GM12891 (cell line): ENCODE data around the gene HORMAD2.

ENCODE experiments used
- DNase-seq: peaks from one replicate; pipeline ENCODE4 v3.0.0; 2011; ENCODE audit warnings: low spot score; ENCODE audit not compliant: insufficient read length
- FAIRE-seq: peaks from 2 replicates; lab custom pipeline; 2011; peaks lifted over from hg19 to GRCh38; lab: Jason Lieb, UNC
- PAX5 ChIP-seq: IDR thresholded peaks from 2 replicates; pipeline ENCODE4 v1.6.1; 2011; ENCODE audit warnings: low read length, moderate library complexity, mild to moderate bottlenecking; ENCODE audit not compliant: insufficient read depth, severe bottlenecking
- POLR2A ChIP-seq: IDR thresholded peaks from 2 replicates; pipeline ENCODE4 v1.6.1; 2011; ENCODE audit warnings: low read depth, low read length, control low read depth
- POLR2AphosphoS5 ChIP-seq: IDR thresholded peaks from 2 replicates; pipeline ENCODE4 v1.6.1; 2011; ENCODE audit warnings: low read depth, low read length, control low read depth
- POU2F2 ChIP-seq: IDR thresholded peaks from 2 replicates; pipeline ENCODE4 v1.6.1; 2011; ENCODE audit warnings: low read depth, mild to moderate bottlenecking, control low read depth, low read length, moderate library complexity
- SPI1 ChIP-seq: IDR thresholded peaks from 2 replicates; pipeline ENCODE4 v1.6.1; 2011; ENCODE audit warnings: low read depth, low read length, control low read depth
- TAF1 ChIP-seq: IDR thresholded peaks from 2 replicates; pipeline ENCODE4 v1.6.1; 2011; ENCODE audit warnings: low read depth, low read length, control low read depth

The HORMAD2 gene

GRCh38 chr22:30204742-30205111 is 124.5 kb downstream of the HORMAD2 start:
- no peak for DNase-seq
- no peak for FAIRE-seq

GRCh38 chr22:30205281-30206115 is 125.2 kb downstream of the HORMAD2 start:
- DNase-seq (no peak), FAIRE-seq (no peak)
- no peak for TF ChIP-seq POU2F2
- TF ChIP-seq SPI1: no peak
- TF ChIP-seq PAX5: no peak
- no peak for TF ChIP-seq POLR2AphosphoS5
- no peak for TF ChIP-seq POLR2A
- no peak for TF ChIP-seq TAF1

More at GRCh38 chr22:30204742-30205111, 124.5 kb downstream of the HORMAD2 start:
- TF ChIP-seq SPI1 (no peak), POLR2A (no peak), POU2F2 (no peak), POLR2AphosphoS5 (no peak), PAX5 (no peak), TAF1 (no peak)

GRCh38 chr22:30206944-30207343 is 126.7 kb downstream of the HORMAD2 start:
- DNase-seq (no peak), FAIRE-seq (no peak)
- TF ChIP-seq POLR2A (no peak), SPI1 (no peak), TAF1 (no peak), PAX5 (no peak)

- no peak for DNase-seq
Measured at GRCh38 chr22:30208631-30209603, 128.7 kb downstream of the HORMAD2 start.

GRCh38 chr22:30209642-30210041 is 129.4 kb downstream of the HORMAD2 start:
- DNase-seq (no peak), FAIRE-seq (no peak)
- TF ChIP-seq POU2F2 (no peak), SPI1 (no peak), TAF1 (no peak), POLR2AphosphoS5 (no peak), POLR2A (no peak), PAX5 (no peak)

More at GRCh38 chr22:30208631-30209603, 128.7 kb downstream of the HORMAD2 start:
- FAIRE-seq: no peak
- TF ChIP-seq POLR2AphosphoS5 (no peak), POU2F2 (no peak), SPI1 (no peak)

GRCh38 chr22:30210235-30210909 is 130.1 kb downstream of the HORMAD2 start:
- no peak for FAIRE-seq
- no peak for DNase-seq

GRCh38 chr22:30211124-30211820 is 131.0 kb downstream of the HORMAD2 start:
- no peak for DNase-seq
- no peak for FAIRE-seq
- no peak for TF ChIP-seq PAX5
- TF ChIP-seq POLR2A: no peak
- TF ChIP-seq SPI1: no peak
- TF ChIP-seq POU2F2: no peak
- TF ChIP-seq TAF1: no peak
- TF ChIP-seq POLR2AphosphoS5: no peak

More at GRCh38 chr22:30210235-30210909, 130.1 kb downstream of the HORMAD2 start:
- no peak for TF ChIP-seq SPI1
- no peak for TF ChIP-seq TAF1
- no peak for TF ChIP-seq POU2F2
- TF ChIP-seq PAX5: no peak
- TF ChIP-seq POLR2AphosphoS5: no peak
- no peak for TF ChIP-seq POLR2A

- no peak for DNase-seq
- TF ChIP-seq POLR2AphosphoS5 (no peak), SPI1 (no peak), TAF1 (no peak), POLR2A (no peak), PAX5 (no peak), POU2F2 (no peak)
- FAIRE-seq: no peak
Measured at GRCh38 chr22:30212363-30212995, 132.2 kb downstream of the HORMAD2 start.
